Natural killer cell treated with Interleukin-12 subunit alpha and Interleukin-12 subunit beta and Interleukin-15 and Interleukin-18, amount 100 ng/mL, for 72 hours (primary cell): Measurements from ENCODE around the gene AKIRIN2. TPM values are rescaled to one million over a fixed set of nuclear protein-coding genes. Genes with fewer than 3 reads are reported as not detected.

Experiments
- ATAC-seq, 2 donors: fragments of 150-1000 bp; cut with Tn5 transposase in 1 of 2; sonication (Bioruptor Pico), chemical (Tn5 transposase) in 1 of 2; 2 replicates each; pipeline ENCODE4 v1.10.0; 2021
- DNase-seq: peaks from one replicate; pipeline ENCODE4 v3.0.0; 2022; ENCODE audit warnings: low spot score
- H3K27ac Mint-ChIP-seq, 2 donors: 1 replicate in 1 of 2; 2 replicates in 1 of 2; pipeline ENCODE4 v1.8.0; 2022; ENCODE audit warnings: mixed read lengths in 2 of 2, mild to moderate bottlenecking in 1 of 2, moderate library complexity in 1 of 2
- H3K27me3 Mint-ChIP-seq, 2 donors: 1 replicate in 1 of 2; 2 replicates in 1 of 2; pipeline ENCODE4 v1.8.0; 2022; ENCODE audit warnings: mixed read lengths in 2 of 2
- H3K36me3 Mint-ChIP-seq: one replicate; pipeline ENCODE4 v1.8.0; 2022; ENCODE audit warnings: mixed read lengths
- H3K4me1 Mint-ChIP-seq, 2 donors: 1 replicate in 1 of 2; 2 replicates in 1 of 2; pipeline ENCODE4 v1.8.0; 2022; ENCODE audit warnings: low read depth in 2 of 2, mixed read lengths in 2 of 2, mild to moderate bottlenecking in 1 of 2
- H3K4me3 Mint-ChIP-seq: one replicate; pipeline ENCODE4 v1.8.0; 2022; ENCODE audit warnings: mixed read lengths
- H3K9me3 Mint-ChIP-seq: 2 replicates; pipeline ENCODE4 v1.8.0; 2022; ENCODE audit warnings: mixed read lengths
- total RNA-seq, 2 donors: library from RNA; stranded (reverse); gene quantifications; one replicate each; pipeline ENCODE4 v1.2.3, GENCODE V29; 2022

Gene AKIRIN2
- 100 to 1,000 TPM in 1 of 2 donors, 10 to 100 TPM in 1; 78.3 to 101 TPM for total RNA-seq

DNA sequence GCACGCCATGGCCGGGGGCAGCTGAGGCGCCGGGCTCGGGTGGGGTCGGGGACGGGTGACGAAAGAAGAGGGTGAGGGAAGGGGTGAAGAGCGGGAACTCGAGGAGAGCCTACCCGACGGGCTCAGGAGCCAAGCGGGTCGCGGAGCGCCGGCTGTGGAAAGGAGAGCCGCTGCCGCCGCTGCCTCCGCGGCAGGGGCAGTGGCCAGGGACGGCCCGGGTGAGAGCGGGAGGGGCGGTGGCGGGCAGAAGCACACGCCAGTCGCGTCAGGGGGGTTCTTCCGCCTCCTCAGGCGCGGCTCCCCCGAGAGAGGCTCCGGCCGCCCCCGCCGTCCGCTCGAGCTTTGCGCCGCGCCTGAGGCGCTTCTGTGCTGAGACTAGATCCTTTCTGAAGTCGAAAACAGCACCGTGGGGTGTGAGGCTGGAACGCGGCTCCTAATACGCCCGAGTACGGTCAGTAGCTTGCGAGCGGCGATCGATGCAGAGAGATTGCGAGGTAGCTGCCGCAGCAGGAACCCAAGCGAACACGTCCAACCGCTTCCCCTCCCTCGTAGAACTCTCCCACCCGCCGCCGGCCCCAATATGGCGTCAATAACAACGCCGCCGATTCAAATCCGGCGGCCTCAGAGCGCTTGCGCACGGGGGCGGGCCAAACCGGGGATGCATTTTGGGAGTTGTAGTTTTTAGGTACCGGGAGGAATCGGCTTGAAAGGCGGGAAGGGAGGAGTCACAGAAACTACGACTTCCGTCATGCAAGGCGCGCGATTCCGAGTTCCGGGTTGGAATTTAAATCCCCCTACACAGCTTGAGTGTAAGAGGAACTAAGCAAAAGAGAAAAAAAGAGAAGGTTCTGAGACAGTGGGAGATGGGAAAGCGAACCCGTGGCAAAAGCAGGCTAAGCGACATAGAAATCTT is at the start of gene AKIRIN2:
Gene AKIRIN2 (minus strand): TSS at position 558 of the 913 bp plus-strand sequence. CDS start 549 bp downstream, at position 9.
- peak within 1 kb of the TSS; percentile 99 for H3K4me3 Mint-ChIP-seq
- peak; percentile 85 to 93 for ATAC-seq
- no peaks in the 10 kb centered on the region for H3K9me3 Mint-ChIP-seq
- H3K27me3 Mint-ChIP-seq: no peaks in the 10 kb centered on the region
- peaks cover 41 to 69% of the 10 kb centered on the region in 2 donors for H3K4me1 Mint-ChIP-seq
- peak; percentile 98 for DNase-seq
- H3K36me3 Mint-ChIP-seq: peaks cover 20% of the 10 kb centered on the region
- H3K27ac Mint-ChIP-seq: peak within 1 kb of the TSS; percentile 96 to 98

DNA sequence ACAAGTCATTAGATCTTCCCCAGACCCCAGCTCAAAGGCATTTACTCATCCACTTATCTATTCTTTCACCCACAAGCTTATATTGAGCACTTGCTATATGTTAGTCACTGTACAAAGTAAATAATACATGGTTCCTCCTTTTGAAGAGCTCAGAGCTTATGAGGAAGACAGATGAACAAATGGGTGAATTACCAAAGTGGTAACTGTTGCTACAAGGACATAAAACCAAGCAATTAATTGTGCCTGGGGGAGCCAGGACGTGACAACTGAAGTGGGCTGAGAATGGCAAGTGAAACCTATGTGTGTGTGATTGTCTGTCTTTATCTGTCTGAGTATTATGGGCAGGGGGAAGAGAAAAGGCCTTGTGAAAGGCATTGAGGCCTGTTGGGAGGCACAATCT is 45.6 kb upstream of the AKIRIN2 start:
- no peak for ATAC-seq
- Mint-ChIP-seq H3K27ac (no peak overlapping the region), H3K27me3 (peaks cover 0 to 2% of the 10 kb centered on the region in 2 donors), H3K4me3 (no peak overlapping the region), H3K36me3 (no peaks in the 10 kb centered on the region), H3K4me1 (peaks cover 6 to 10% of the 10 kb centered on the region in 2 donors), H3K9me3 (no peaks in the 10 kb centered on the region)
- DNase-seq: no peak

DNA sequence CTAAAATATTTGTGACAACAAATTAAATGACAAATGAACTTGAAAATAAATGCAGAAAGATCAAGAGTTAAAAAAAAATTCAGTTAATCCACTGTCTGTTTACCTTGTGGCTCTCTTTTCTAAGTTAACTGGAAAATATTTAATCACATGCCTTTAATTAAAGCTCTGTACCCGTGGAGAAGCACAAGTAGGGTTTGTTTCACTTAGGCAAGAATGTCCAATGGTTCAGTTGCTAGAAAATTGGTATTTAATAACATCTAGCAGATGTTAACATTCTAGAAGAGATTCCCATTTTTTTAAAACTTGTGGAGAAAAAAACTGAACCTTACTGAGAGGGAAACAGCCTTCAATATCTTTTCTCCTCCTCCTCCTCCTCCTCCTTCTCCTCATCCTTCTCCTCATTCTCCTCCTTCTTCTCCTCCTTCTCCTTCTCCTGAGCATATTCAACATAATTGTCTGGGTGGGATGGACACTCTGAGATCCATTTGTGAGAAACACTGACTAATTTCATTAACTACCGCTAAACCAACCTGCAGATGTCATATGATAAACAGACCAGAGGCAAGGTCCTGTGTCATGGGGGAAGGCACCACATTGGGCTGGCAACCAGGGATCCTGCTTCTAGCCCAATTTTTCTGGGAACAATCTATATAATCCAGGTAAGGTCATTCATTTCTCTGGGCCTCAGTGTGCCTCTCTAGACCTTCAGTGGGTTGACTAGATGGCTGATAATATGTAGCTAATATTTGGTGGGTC is 44.1 kb upstream of the AKIRIN2 start:
- Mint-ChIP-seq H3K27me3 (peaks cover 0 to 2% of the 10 kb centered on the region in 2 donors), H3K9me3 (no peaks in the 10 kb centered on the region), H3K36me3 (no peaks in the 10 kb centered on the region), H3K4me1 (peaks cover 16 to 23% of the 10 kb centered on the region in 2 donors), H3K4me3 (no peak overlapping the region), H3K27ac (no peak overlapping the region)
- ATAC-seq (no peak), DNase-seq (no peak)

- DNase-seq: no peak
- peak overlapping the region in 1 of 2 donors; percentile 85 for H3K27ac Mint-ChIP-seq
- H3K27me3 Mint-ChIP-seq: peaks cover 0 to 2% of the 10 kb centered on the region in 2 donors
- no peak for ATAC-seq
- H3K4me3 Mint-ChIP-seq: no peak overlapping the region
- H3K9me3 Mint-ChIP-seq: no peaks in the 10 kb centered on the region
- H3K36me3 Mint-ChIP-seq: no peaks in the 10 kb centered on the region
- peaks cover 23 to 32% of the 10 kb centered on the region in 2 donors for H3K4me1 Mint-ChIP-seq
Measured at GRCh38 chr6:87743454-87743853, 41.4 kb upstream of the AKIRIN2 start.

- Mint-ChIP-seq H3K4me1 (peaks cover 32 to 46% of the 10 kb centered on the region in 2 donors), H3K27me3 (peaks cover 0 to 2% of the 10 kb centered on the region in 2 donors), H3K4me3 (peak overlapping the region; percentile 30), H3K9me3 (no peaks in the 10 kb centered on the region), H3K27ac (peak overlapping the region; percentile 76 to 85), H3K36me3 (no peaks in the 10 kb centered on the region)
- DNase-seq: peak; percentile 70
- ATAC-seq: peak; percentile 80 to 89
Measured at GRCh38 chr6:87742106-87742505, 40.1 kb upstream of the AKIRIN2 start.

DNA sequence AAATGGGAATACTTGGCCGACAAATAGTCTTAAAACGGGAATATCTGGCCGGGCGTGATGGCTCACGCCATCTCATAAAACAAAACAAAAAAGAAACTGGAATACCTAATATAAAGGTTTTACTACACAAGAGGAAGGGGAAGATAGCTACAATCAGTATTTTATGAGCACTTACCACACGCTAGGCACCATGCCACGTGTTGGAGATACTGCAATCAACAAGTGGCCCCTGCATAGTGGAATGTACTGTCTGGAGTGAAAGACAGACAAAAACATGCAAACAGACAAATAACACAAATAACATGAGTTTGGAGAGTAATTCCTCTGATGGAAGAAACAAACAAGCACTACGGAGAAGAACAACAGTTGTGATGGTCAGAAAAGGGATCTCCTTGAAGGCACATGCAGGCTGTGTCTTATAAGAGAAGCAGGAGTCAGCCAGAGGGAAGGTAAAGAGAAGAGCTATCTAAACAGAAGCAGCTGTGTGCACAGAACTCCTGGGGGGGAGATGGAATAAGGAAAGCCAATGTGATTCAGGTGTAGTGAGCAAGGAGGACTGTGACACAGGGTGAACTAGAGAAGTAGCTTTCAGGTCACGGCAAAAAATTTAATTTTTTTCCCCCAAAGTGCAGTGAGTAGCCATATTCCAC is 39.1 kb upstream of the AKIRIN2 start:
- Mint-ChIP-seq H3K9me3 (no peaks in the 10 kb centered on the region), H3K4me1 (peaks cover 35 to 50% of the 10 kb centered on the region in 2 donors), H3K27me3 (no peaks in the 10 kb centered on the region), H3K36me3 (no peaks in the 10 kb centered on the region), H3K4me3 (no peak overlapping the region), H3K27ac (peak overlapping the region; percentile 4 to 85)
- DNase-seq (no peak), ATAC-seq (no peak)

DNA sequence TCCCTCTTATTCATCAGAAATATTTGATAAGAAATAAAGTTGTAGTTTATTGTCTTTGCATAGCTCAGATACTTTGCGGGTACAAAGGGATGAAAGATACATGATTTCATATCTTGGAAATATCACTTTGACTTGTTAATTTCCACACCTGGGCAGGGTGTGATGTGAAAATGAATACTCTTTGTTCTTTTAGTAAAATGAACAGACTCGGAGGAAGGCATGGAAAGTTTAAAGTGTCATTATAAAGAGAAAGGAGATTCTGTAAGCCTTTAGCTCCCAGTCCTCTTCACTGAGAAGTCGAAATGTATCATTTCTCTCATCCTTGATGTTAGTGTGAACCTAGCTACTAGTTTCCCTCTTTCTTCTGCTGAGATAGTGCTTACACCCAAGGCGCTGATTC is 36.7 kb upstream of the AKIRIN2 start:
- Mint-ChIP-seq H3K4me1 (peaks cover 33 to 54% of the 10 kb centered on the region in 2 donors), H3K27ac (peak overlapping the region; percentile 96 to 99), H3K4me3 (peak overlapping the region; percentile 88), H3K9me3 (no peaks in the 10 kb centered on the region), H3K36me3 (no peaks in the 10 kb centered on the region), H3K27me3 (no peaks in the 10 kb centered on the region)
- DNase-seq (no peak), ATAC-seq (peak; percentile 65 to 71)

GRCh38 chr6:87738000-87738399 is 36.0 kb upstream of the AKIRIN2 start:
- Mint-ChIP-seq H3K9me3 (no peaks in the 10 kb centered on the region), H3K27ac (peak overlapping the region; percentile 96 to 99), H3K4me1 (peaks cover 33 to 49% of the 10 kb centered on the region in 2 donors), H3K27me3 (no peaks in the 10 kb centered on the region), H3K4me3 (peak overlapping the region; percentile 88), H3K36me3 (no peaks in the 10 kb centered on the region)
- ATAC-seq: peak; percentile 50 to 68
- no peak for DNase-seq

DNA sequence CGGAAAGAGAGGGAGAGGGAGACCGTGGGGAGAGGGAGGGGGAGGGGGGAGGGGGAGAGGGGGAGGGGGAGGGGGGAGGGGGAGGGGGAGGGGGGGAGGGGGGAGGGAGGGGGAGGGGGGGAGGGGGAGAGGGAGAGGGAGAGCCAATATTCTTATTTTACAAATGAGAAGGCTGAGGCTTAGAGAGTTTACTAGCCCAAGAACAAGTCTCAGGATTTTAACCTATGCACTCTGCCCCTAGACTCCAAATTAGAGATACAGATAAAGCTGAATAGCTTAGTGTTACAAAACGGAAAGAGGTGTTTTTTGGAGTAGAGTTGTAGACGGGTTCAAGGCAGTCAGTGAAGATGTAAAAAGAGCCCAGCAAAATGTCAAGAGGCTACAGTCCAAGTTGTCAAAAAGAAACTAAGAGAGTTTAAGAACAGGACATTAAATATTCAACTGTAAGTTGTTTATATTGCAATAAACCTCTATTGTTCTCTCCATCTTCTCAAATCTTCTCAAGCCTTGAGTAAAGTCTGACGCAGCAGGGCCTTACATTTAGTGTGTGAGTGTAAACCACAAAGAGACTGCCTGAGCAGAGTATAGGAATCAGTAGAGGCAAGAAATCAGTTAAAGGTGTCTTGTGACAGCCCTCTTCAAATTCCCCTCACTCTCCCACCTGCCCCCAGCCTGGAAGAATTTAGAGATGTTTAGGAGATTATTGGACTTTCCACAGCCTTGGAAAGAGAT is 34.9 kb upstream of the AKIRIN2 start:
- DNase-seq (no peak), ATAC-seq (peak; percentile 70)
- Mint-ChIP-seq H3K27me3 (no peaks in the 10 kb centered on the region), H3K27ac (peak overlapping the region; percentile 96 to 99), H3K4me3 (peak overlapping the region; percentile 88), H3K36me3 (no peaks in the 10 kb centered on the region), H3K9me3 (no peaks in the 10 kb centered on the region), H3K4me1 (peaks cover 28 to 44% of the 10 kb centered on the region in 2 donors)

DNA sequence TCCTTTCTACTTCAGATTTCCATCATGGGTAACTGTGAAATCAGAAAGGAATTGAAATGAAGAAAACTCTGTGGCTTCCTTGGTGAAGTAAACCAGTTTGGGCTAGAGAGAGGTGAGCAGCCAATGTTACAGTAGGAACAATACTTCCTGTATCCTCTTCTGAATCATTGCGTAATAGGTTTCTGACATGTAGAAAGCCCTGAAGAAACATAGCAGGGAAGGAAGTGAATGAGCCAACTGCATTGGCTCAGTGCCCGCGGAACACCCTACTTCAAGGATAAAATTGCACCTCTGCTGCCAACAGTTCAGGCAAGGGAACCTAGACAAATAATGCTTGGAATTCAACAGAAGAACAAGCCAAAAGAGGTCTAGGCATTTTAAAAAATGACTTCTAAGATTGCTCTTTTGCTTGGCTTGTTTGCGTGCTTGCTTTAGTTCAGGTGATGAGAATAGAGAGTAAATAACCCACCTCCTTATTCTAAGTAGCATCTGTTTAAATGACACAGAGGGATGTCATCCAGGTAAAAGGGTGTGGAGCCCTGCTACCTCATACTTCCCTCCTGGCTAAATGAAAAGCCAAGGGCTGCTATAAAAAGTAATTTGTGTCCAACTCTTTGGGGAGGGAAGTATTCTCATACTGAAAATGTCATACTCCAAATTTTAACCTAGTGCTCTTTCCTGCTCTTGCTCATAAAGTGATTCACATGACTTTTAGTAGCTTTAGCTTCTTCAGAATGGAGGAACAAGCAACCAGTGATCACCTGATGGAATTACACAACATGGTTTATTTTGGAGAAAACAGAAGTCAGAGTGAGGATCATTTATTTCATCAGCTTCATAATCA is 30.0 kb upstream of the AKIRIN2 start:
- peaks cover 14 to 36% of the 10 kb centered on the region in 2 donors for H3K4me1 Mint-ChIP-seq
- DNase-seq: no peak

GRCh38 chr6:87731080-87731479 is 29.0 kb upstream of the AKIRIN2 start:
- Mint-ChIP-seq H3K27ac (peak overlapping the region in 1 of 2 donors; percentile 79), H3K4me3 (no peak overlapping the region), H3K27me3 (peaks cover 0 to 2% of the 10 kb centered on the region in 2 donors), H3K36me3 (no peaks in the 10 kb centered on the region), H3K4me1 (peaks cover 12 to 32% of the 10 kb centered on the region in 2 donors), H3K9me3 (no peaks in the 10 kb centered on the region)
- ATAC-seq (no peak), DNase-seq (no peak)

More for the DNA sequence above, 30.0 kb upstream of the AKIRIN2 start:
- H3K36me3 Mint-ChIP-seq: no peaks in the 10 kb centered on the region
- peaks cover 0 to 2% of the 10 kb centered on the region in 2 donors for H3K27me3 Mint-ChIP-seq
- ATAC-seq: peak; percentile 88 to 93
- H3K4me3 Mint-ChIP-seq: peak overlapping the region; percentile 60
- no peaks in the 10 kb centered on the region for H3K9me3 Mint-ChIP-seq
- H3K27ac Mint-ChIP-seq: peak overlapping the region; percentile 71 to 79
